ENCODE results near the gene GBA2. TPM values are rescaled to one million over a fixed set of nuclear protein-coding genes. Genes with fewer than 3 reads are reported as not detected.

The GBA2 gene
- total RNA-seq, 1 donor from 2014 or later = 69.8 TPM

- peak overlapping the region; percentile 19 for H3K27ac Mint-ChIP-seq (ENCODE audit: unreplicated experiment)
- TF ChIP-seq CTCF (IDR thresholded peaks at IDR 0.05) = no peak
- H3K4me3 Mint-ChIP-seq (ENCODE audit: unreplicated experiment) = no peak overlapping the region
- peaks cover 42% of the 10 kb centered on the region for H3K4me1 Mint-ChIP-seq (ENCODE audit: unreplicated experiment)
- no peaks in the 10 kb centered on the region for H3K36me3 Mint-ChIP-seq (ENCODE audit: unreplicated experiment)
- DNase-seq (ENCODE audit: extremely low spot score, unreplicated experiment) = no peak
- H3K27me3 Mint-ChIP-seq (ENCODE audit: unreplicated experiment) = no peaks in the 10 kb centered on the region
- no peaks in the 10 kb centered on the region for H3K9me3 Mint-ChIP-seq (ENCODE audit: unreplicated experiment)
Measured at GRCh38 chr9:35759795-35760194, 10.8 kb upstream of the GBA2 start.

GRCh38 chr9:35758475-35759050 is 9.5 kb upstream of the GBA2 start:
- Mint-ChIP-seq H3K4me1 (ENCODE audit: unreplicated experiment) (peaks cover 47% of the 10 kb centered on the region), H3K36me3 (ENCODE audit: unreplicated experiment) (peaks cover 6% of the 10 kb centered on the region), H3K9me3 (ENCODE audit: unreplicated experiment) (no peaks in the 10 kb centered on the region), H3K4me3 (ENCODE audit: unreplicated experiment) (no peak overlapping the region), H3K27me3 (ENCODE audit: unreplicated experiment) (no peaks in the 10 kb centered on the region), H3K27ac (ENCODE audit: unreplicated experiment) (peak overlapping the region; percentile 59)
- TF ChIP-seq CTCF (IDR thresholded peaks at IDR 0.05) = no peak
- no peak for DNase-seq (ENCODE audit: extremely low spot score, unreplicated experiment)

- no peak for DNase-seq (ENCODE audit: extremely low spot score, unreplicated experiment)
- H3K27me3 Mint-ChIP-seq (ENCODE audit: unreplicated experiment) = no peaks in the 10 kb centered on the region
- H3K4me3 Mint-ChIP-seq (ENCODE audit: unreplicated experiment) = no peak overlapping the region
- no peaks in the 10 kb centered on the region for H3K9me3 Mint-ChIP-seq (ENCODE audit: unreplicated experiment)
- H3K27ac Mint-ChIP-seq (ENCODE audit: unreplicated experiment) = peak overlapping the region; percentile 88
- H3K4me1 Mint-ChIP-seq (ENCODE audit: unreplicated experiment) = peaks cover 49% of the 10 kb centered on the region
- H3K36me3 Mint-ChIP-seq (ENCODE audit: unreplicated experiment) = peaks cover 12% of the 10 kb centered on the region
- TF ChIP-seq CTCF (IDR thresholded peaks at IDR 0.05) = no peak
Measured at GRCh38 chr9:35757892-35758275, 8.9 kb upstream of the GBA2 start.

DNA sequence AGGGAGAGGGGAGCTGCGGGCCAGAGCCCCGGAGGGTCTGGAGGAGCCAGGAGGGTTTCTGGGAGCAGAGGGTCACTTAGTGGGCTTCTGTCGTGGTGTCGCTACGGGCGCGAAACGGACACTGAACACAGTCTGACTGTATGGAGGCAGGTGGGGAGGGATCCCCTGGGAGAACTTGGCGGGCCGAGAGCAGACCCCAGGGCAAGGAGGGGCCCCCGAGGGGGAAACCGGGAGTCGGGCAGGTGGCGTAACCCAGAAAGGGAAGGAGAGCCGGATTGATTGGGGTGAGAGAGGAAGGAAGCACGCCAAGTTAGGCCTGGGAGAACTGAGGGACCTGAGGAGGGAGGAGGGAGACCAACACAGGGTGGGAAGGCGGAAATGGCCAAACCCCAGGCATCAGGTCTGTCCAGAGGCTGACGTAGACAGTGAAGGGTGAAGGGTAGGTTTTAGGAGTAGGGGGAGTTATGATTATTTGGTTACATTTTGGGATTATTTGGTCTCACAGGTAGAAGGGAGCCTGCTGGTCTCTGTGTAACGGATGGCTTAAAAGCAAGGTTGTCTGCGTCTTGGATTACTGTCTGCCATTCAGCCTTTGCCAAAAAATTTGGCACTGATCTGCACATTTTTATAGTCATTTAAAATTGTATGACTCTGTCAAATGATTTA is 8.3 kb upstream of the GBA2 start:
- no peak for DNase-seq (ENCODE audit: extremely low spot score, unreplicated experiment)
- H3K36me3 Mint-ChIP-seq (ENCODE audit: unreplicated experiment) = peaks cover 17% of the 10 kb centered on the region
- no peaks in the 10 kb centered on the region for H3K9me3 Mint-ChIP-seq (ENCODE audit: unreplicated experiment)
- H3K4me3 Mint-ChIP-seq (ENCODE audit: unreplicated experiment) = peak overlapping the region; percentile 66
- TF ChIP-seq CTCF (IDR thresholded peaks at IDR 0.05) = no peak
- peaks cover 49% of the 10 kb centered on the region for H3K4me1 Mint-ChIP-seq (ENCODE audit: unreplicated experiment)
- H3K27ac Mint-ChIP-seq (ENCODE audit: unreplicated experiment) = peak overlapping the region; percentile 88
- no peaks in the 10 kb centered on the region for H3K27me3 Mint-ChIP-seq (ENCODE audit: unreplicated experiment)

- Mint-ChIP-seq H3K4me3 (ENCODE audit: unreplicated experiment) (peak overlapping the region; percentile 63), H3K27ac (ENCODE audit: unreplicated experiment) (peak overlapping the region; percentile 43), H3K27me3 (ENCODE audit: unreplicated experiment) (no peaks in the 10 kb centered on the region), H3K9me3 (ENCODE audit: unreplicated experiment) (no peaks in the 10 kb centered on the region), H3K36me3 (ENCODE audit: unreplicated experiment) (peaks cover 22% of the 10 kb centered on the region), H3K4me1 (ENCODE audit: unreplicated experiment) (peaks cover 49% of the 10 kb centered on the region)
- DNase-seq (ENCODE audit: extremely low spot score, unreplicated experiment) = no peak
- peak; percentile 42 for TF ChIP-seq CTCF (IDR thresholded peaks at IDR 0.05)
Measured at GRCh38 chr9:35756275-35757225, 7.5 kb upstream of the GBA2 start.
